ENCODE measurements around the gene PHF21A.

DNA sequence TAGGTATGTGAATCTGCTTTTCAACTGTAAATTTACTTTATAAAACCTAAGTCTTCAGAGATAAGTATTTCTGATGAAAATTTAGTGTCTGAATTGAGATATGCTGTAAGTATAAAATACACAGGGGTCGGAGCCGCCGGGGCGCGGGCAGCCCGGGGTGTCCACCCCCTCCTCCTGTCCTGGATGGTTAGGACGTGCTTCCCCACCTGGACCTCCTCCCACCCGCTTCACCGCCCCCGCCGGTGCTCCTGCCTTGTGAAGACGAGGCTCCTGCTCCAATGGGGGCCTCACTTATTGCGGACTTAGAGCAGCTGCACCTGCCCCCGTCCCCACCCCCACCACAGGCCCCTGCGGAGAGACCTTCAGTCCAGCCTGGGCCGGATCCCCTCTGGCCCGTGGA, 21.3 kb upstream of the PHF21A start:
- no peak for TF ChIP-seq EZH2 (IDR thresholded peaks at IDR 0.05; ENCODE audit: borderline replicate concordance, low read length)
- TF ChIP-seq, protein P1, sequence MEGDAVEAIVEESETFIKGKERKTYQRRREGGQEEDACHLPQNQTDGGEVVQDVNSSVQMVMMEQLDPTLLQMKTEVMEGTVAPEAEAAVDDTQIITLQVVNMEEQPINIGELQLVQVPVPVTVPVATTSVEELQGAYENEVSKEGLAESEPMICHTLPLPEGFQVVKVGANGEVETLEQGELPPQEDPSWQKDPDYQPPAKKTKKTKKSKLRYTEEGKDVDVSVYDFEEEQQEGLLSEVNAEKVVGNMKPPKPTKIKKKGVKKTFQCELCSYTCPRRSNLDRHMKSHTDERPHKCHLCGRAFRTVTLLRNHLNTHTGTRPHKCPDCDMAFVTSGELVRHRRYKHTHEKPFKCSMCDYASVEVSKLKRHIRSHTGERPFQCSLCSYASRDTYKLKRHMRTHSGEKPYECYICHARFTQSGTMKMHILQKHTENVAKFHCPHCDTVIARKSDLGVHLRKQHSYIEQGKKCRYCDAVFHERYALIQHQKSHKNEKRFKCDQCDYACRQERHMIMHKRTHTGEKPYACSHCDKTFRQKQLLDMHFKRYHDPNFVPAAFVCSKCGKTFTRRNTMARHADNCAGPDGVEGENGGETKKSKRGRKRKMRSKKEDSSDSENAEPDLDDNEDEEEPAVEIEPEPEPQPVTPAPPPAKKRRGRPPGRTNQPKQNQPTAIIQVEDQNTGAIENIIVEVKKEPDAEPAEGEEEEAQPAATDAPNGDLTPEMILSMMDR (IDR thresholded peaks at IDR 0.05; ENCODE audit: low read length) = no peak

All from OCI-LY1 (cell line).